ES-I3 (cell line): ENCODE data around the gene CCN2.

Experiments
- H3K36me3 ChIP-seq: 2 replicates; pipeline ENCODE4 v1.6.1; 2013; ENCODE audit warnings: mild to moderate bottlenecking, low read length, control low read depth, moderate library complexity; ENCODE audit not compliant: insufficient read depth
- H3K4me1 ChIP-seq: 2 replicates; pipeline ENCODE4 v1.6.1; 2013; ENCODE audit warnings: mild to moderate bottlenecking, control low read depth, low read length; ENCODE audit not compliant: insufficient read depth
- H3K9ac ChIP-seq: 2 replicates; pipeline ENCODE4 v1.6.1; 2013; ENCODE audit warnings: low read depth, mild to moderate bottlenecking, low read length, moderate library complexity
- H3K9me3 ChIP-seq: 2 replicates; pipeline ENCODE4 v1.6.1; 2013; ENCODE audit warnings: mild to moderate bottlenecking, low read length, moderate library complexity; ENCODE audit not compliant: control insufficient read depth, insufficient read depth

Gene CCN2, protein sequence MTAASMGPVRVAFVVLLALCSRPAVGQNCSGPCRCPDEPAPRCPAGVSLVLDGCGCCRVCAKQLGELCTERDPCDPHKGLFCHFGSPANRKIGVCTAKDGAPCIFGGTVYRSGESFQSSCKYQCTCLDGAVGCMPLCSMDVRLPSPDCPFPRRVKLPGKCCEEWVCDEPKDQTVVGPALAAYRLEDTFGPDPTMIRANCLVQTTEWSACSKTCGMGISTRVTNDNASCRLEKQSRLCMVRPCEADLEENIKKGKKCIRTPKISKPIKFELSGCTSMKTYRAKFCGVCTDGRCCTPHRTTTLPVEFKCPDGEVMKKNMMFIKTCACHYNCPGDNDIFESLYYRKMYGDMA

GRCh38 chr6:131950767-131951575 is at the start of gene CCN2:
CCN2 (minus strand) TSS chr6:131951372; CDS start chr6:131951172, 200 bp downstream.
- Histone ChIP-seq H3K36me3 (0 out of 2 replicates have a peak, but pooled peaks cover 4% of the 10 kb centered on the region), H3K9ac (peak within 1 kb of the TSS; percentile 49), H3K9me3 (no peaks in the 10 kb centered on the region), H3K4me1 (peaks cover 48% of the 10 kb centered on the region)

GRCh38 chr6:132000296-132000695 is 49.1 kb upstream of the CCN2 start:
- H3K9me3 ChIP-seq: peaks cover 26% of the 10 kb centered on the region
- H3K4me1 ChIP-seq: no peaks in the 10 kb centered on the region
- H3K36me3 ChIP-seq: no peaks in the 10 kb centered on the region; the same call in 1 of the 2 replicates
- no peak overlapping the region for H3K9ac ChIP-seq

- Histone ChIP-seq H3K9ac (no peak overlapping the region), H3K9me3 (peaks cover 23% of the 10 kb centered on the region)
Measured at GRCh38 chr6:131999545-132000146, 48.5 kb upstream of the CCN2 start.

GRCh38 chr6:131998255-131998982 is 47.2 kb upstream of the CCN2 start:
- H3K9ac ChIP-seq: no peak overlapping the region
- no peaks in the 10 kb centered on the region; the same call in 1 of the 2 replicates for H3K36me3 ChIP-seq
- H3K4me1 ChIP-seq: no peaks in the 10 kb centered on the region
- H3K9me3 ChIP-seq: peaks cover 14% of the 10 kb centered on the region

More at GRCh38 chr6:131999545-132000146, 48.5 kb upstream of the CCN2 start:
- no peaks in the 10 kb centered on the region for H3K4me1 ChIP-seq
- no peaks in the 10 kb centered on the region; the same call in 1 of the 2 replicates for H3K36me3 ChIP-seq

GRCh38 chr6:131997429-131998153 is 46.4 kb upstream of the CCN2 start:
- H3K4me1 ChIP-seq: no peaks in the 10 kb centered on the region
- no peak overlapping the region for H3K9ac ChIP-seq
- H3K9me3 ChIP-seq: peaks cover 7% of the 10 kb centered on the region
- no peaks in the 10 kb centered on the region for H3K36me3 ChIP-seq

DNA sequence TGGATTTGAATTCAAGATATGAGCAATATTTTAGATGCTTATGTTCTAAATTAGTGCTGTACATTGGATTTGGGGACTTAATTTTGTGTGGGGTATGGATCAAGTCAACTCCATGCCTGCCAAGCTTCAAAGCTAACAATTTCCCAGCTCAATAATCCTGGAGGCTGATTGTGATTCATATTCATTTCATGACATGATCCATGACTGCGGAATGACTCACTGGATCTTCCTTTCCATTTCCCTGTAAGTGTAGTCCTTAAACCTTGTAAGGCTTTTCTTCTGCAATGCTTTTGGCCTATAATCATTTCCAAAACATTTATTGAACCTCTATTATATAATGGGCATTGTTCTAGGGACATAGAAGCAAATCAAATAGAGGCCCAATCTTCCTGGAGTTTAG is 44.7 kb upstream of the CCN2 start:
- Histone ChIP-seq H3K9ac (no peak overlapping the region), H3K36me3 (no peaks in the 10 kb centered on the region), H3K4me1 (no peaks in the 10 kb centered on the region), H3K9me3 (peaks cover 3% of the 10 kb centered on the region; the same call in 1 of the 2 replicates)

DNA sequence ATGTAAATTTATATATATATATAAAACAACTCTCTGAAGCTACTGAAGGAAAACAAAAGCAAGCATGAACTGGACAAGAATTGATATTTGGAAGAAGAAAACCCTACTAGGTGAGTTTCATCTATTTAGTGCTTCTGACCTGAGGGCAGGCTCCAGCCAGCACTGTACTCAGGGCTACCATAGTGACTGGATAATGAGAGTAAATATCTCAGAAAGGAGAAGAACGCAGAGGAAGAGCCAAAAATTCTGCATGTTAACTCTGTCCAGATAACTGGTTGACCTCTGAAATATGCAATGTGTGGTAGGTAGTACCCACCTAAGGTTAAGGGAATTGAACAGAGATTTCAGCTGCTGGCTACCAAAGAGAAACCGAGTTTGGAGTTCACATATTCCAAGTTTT is 41.4 kb upstream of the CCN2 start:
- Histone ChIP-seq H3K36me3 (no peaks in the 10 kb centered on the region; the same call in 1 of the 2 replicates), H3K9ac (no peak overlapping the region), H3K9me3 (peaks cover 3% of the 10 kb centered on the region; the same call in 1 of the 2 replicates), H3K4me1 (no peaks in the 10 kb centered on the region)

- Histone ChIP-seq H3K9ac (no peak overlapping the region), H3K4me1 (no peaks in the 10 kb centered on the region), H3K9me3 (peaks cover 3% of the 10 kb centered on the region; the same call in 1 of the 2 replicates), H3K36me3 (no peaks in the 10 kb centered on the region; the same call in 1 of the 2 replicates)
Measured at GRCh38 chr6:131989036-131989435, 37.9 kb upstream of the CCN2 start.

- Histone ChIP-seq H3K9me3 (no peaks in the 10 kb centered on the region), H3K9ac (no peak overlapping the region), H3K36me3 (no peaks in the 10 kb centered on the region; the same call in 1 of the 2 replicates), H3K4me1 (no peaks in the 10 kb centered on the region)
Measured at GRCh38 chr6:131982740-131983259, 31.6 kb upstream of the CCN2 start.

- Histone ChIP-seq H3K9ac (no peak overlapping the region), H3K36me3 (no peaks in the 10 kb centered on the region), H3K9me3 (no peaks in the 10 kb centered on the region), H3K4me1 (no peaks in the 10 kb centered on the region)
Measured at GRCh38 chr6:131981624-131981978, 30.4 kb upstream of the CCN2 start.

- H3K36me3 ChIP-seq: no peaks in the 10 kb centered on the region
- no peak overlapping the region for H3K9ac ChIP-seq
- no peaks in the 10 kb centered on the region for H3K4me1 ChIP-seq
Measured at GRCh38 chr6:131980791-131981623, 29.8 kb upstream of the CCN2 start.

GRCh38 chr6:131980338-131980790 is 29.2 kb upstream of the CCN2 start:
- Histone ChIP-seq H3K36me3 (no peaks in the 10 kb centered on the region), H3K4me1 (no peaks in the 10 kb centered on the region), H3K9me3 (no peaks in the 10 kb centered on the region), H3K9ac (no peak overlapping the region)

More at GRCh38 chr6:131980791-131981623, 29.8 kb upstream of the CCN2 start:
- H3K9me3 ChIP-seq: no peaks in the 10 kb centered on the region
